Measurements from ENCODE around the gene LITAFD. TPM values are rescaled to one million over a fixed set of nuclear protein-coding genes. Genes with fewer than 3 reads are reported as not detected.
"Not testable (repeated sequence)": the region's sequence is repeated elsewhere in the genome, so short reads cannot be mapped to it uniquely, and the experiment has no call there.

Gene LITAFD
- total and polyA plus RNA-seq, 12 donors = not detected

GRCh38 chr16:8872071-8872470 is 10.1 kb upstream of the LITAFD start:
- DNase-seq = no peak
- Histone ChIP-seq H3K27me3 (no peaks in the 10 kb centered on the region), H3K36me3 (replicated peaks in 1 of 2) (no peaks in the 10 kb centered on the region), H3K9me3 (replicated peaks in 1 of 3) (no peaks in the 10 kb centered on the region), H3K4me3 (no peak overlapping the region), H3K27ac (peak overlapping the region in 2 of 5 donors; percentile 73 to 91), H3K4me1 (replicated peaks in 1 of 2) (peaks cover 16 to 18% of the 10 kb centered on the region in 2 donors)
- intact Hi-C loops (cut with DNase I) = no loop called here
- WGBS, 4 donors = 88 to 96% (median 92%) methylated on average over 5 of the region's 5 CpGs
- TF ChIP-seq CTCF (IDR thresholded peaks at IDR 0.05) = no peak
- no peak for TF ChIP-seq POLR2A (IDR thresholded peaks at IDR 0.05)

GRCh38 chr16:8872967-8873865 is 8.9 kb upstream of the LITAFD start:
- WGBS, 4 donors = 88 to 90% (median 89%) methylated on average over 22 of the region's 22 CpGs
- TF ChIP-seq POLR2A (IDR thresholded peaks at IDR 0.05) = no peak
- peak in 1 of 6 experiments; percentile 11 for TF ChIP-seq CTCF (IDR thresholded peaks at IDR 0.05)
- no peak overlapping the region for H3K4me3 ChIP-seq
- no peaks in the 10 kb centered on the region for H3K9me3 ChIP-seq (replicated peaks in 1 of 3)
- intact Hi-C loops (cut with DNase I) = no loop called here
- no peaks in the 10 kb centered on the region for H3K27me3 ChIP-seq
- DNase-seq = peak in 1 of 7 donors; percentile 6
- H3K27ac ChIP-seq = no peak overlapping the region
- H3K4me1 ChIP-seq (replicated peaks in 1 of 2) = peaks cover 14 to 17% of the 10 kb centered on the region in 2 donors
- no peaks in the 10 kb centered on the region for H3K36me3 ChIP-seq (replicated peaks in 1 of 2)

- intact Hi-C loops (cut with DNase I); DNase-seq; H3K36me3 ChIP-seq (replicated peaks in 1 of 2); H3K4me3 ChIP-seq; H3K27me3 ChIP-seq; H3K27ac ChIP-seq; H3K9me3 ChIP-seq (replicated peaks in 1 of 3): not testable (repeated sequence)
- H3K4me1 ChIP-seq (replicated peaks in 1 of 2) = peaks cover 14 to 17% of the 10 kb centered on the region in 2 donors
- 84 to 92% (median 91%) methylated on average over 7 of the region's 7 CpGs for WGBS, 4 donors
Observed at GRCh38 chr16:8873866-8874195, 8.3 kb upstream of the LITAFD start.

- H3K27ac ChIP-seq = no peak overlapping the region
- intact Hi-C loops (cut with DNase I) = no loop called here
- DNase-seq = no peak
- peaks cover 14 to 17% of the 10 kb centered on the region in 2 donors for H3K4me1 ChIP-seq (replicated peaks in 1 of 2)
- no peaks in the 10 kb centered on the region for H3K9me3 ChIP-seq (replicated peaks in 1 of 3)
- 58 to 76% (median 68%) methylated on average over 6 of the region's 6 CpGs for WGBS, 4 donors
- H3K27me3 ChIP-seq = no peaks in the 10 kb centered on the region
- no peak overlapping the region for H3K4me3 ChIP-seq
- H3K36me3 ChIP-seq (replicated peaks in 1 of 2) = no peaks in the 10 kb centered on the region
- TF ChIP-seq POLR2A (IDR thresholded peaks at IDR 0.05) = no peak
Observed at GRCh38 chr16:8874388-8874787, 7.8 kb upstream of the LITAFD start.

GRCh38 chr16:8875317-8875716 is 6.8 kb upstream of the LITAFD start:
- WGBS, 4 donors = 71 to 83% (median 77%) methylated on average over 7 of the region's 7 CpGs
- H3K27me3 ChIP-seq; H3K27ac ChIP-seq; H3K36me3 ChIP-seq (replicated peaks in 1 of 2); DNase-seq; H3K9me3 ChIP-seq (replicated peaks in 1 of 3); H3K4me3 ChIP-seq: not testable (repeated sequence)
- intact Hi-C loops (cut with DNase I) = loop anchor here (5.0 kb wide), 2 partner anchors 53 to 78 kb away; partner anchors contain the start of genes PMM2 (in 1 of the 2) and TMEM186 (in 1 of the 2)
- peaks cover 14 to 17% of the 10 kb centered on the region in 2 donors for H3K4me1 ChIP-seq (replicated peaks in 1 of 2)

All from adrenal gland (tissue), 12 donors.